DND-41 (cell line): ENCODE measurements around the gene ALG1.

Experiments
- ATAC-seq: fragments of 200-7000 bp; cut with Tn5 transposase; 3 replicates; pipeline ENCODE4 v1.9.1; 2021; ENCODE audit warnings: low read depth; ENCODE audit not compliant: insufficient read depth
- DNase-seq: peaks from one replicate; pipeline ENCODE4 v3.0.0-alpha.2; 2020
- H2AFZ ChIP-seq: 2 replicates; pipeline ENCODE4 v1.6.0; 2012; ENCODE audit warnings: low read depth, low read length
- H3K27ac ChIP-seq: 2 replicates; pipeline ENCODE4 v1.5.1; 2012; ENCODE audit warnings: low read length, inconsistent platforms
- H3K27me3 ChIP-seq: fragments of 200-600 bp; sonication (generic); 2 replicates; pipeline ENCODE4 v1.6.0; 2012; ENCODE audit warnings: low read length, mild to moderate bottlenecking, inconsistent platforms; ENCODE audit not compliant: insufficient read depth, poor library complexity
- H3K36me3 ChIP-seq: 2 replicates; pipeline ENCODE4 v1.5.1; 2012; ENCODE audit warnings: low read length, inconsistent platforms; ENCODE audit not compliant: insufficient read depth
- H3K4me1 ChIP-seq: 2 replicates; pipeline ENCODE4 v1.5.1; 2012; ENCODE audit warnings: mild to moderate bottlenecking, low read length; ENCODE audit not compliant: insufficient read depth
- H3K4me2 ChIP-seq: 2 replicates; pipeline ENCODE4 v1.6.0; 2012; ENCODE audit warnings: mild to moderate bottlenecking, moderate library complexity, low read length, inconsistent platforms; ENCODE audit not compliant: insufficient read depth
- H3K4me3 ChIP-seq, 2 experiments: fragments of 200-600 bp in 1 of 2; shearing (Covaris generic) in 1 of 2; 2 replicates each; pipeline ENCODE4 v1.5.1; 2012 to 2016; ENCODE audit warnings: inconsistent platforms in 2 of 2, low read length in 2 of 2, mild to moderate bottlenecking in 2 of 2, low read depth in 1 of 2, moderate library complexity in 1 of 2
- H3K79me2 ChIP-seq: 2 replicates; pipeline ENCODE4 v1.6.0; 2012; ENCODE audit warnings: low read length, inconsistent platforms; ENCODE audit not compliant: insufficient read depth
- H3K9ac ChIP-seq: 2 replicates; pipeline ENCODE4 v1.6.0; 2012; ENCODE audit warnings: low read depth, mild to moderate bottlenecking, inconsistent platforms, low read length, moderate library complexity
- H3K9me3 ChIP-seq: 2 replicates; pipeline ENCODE4 v1.5.1; 2012; ENCODE audit warnings: low read length, moderate library complexity, mild to moderate bottlenecking, inconsistent platforms; ENCODE audit not compliant: insufficient read depth, severe bottlenecking
- H4K20me1 ChIP-seq: 2 replicates; pipeline ENCODE4 v1.6.0; 2012; ENCODE audit warnings: low read length; ENCODE audit not compliant: insufficient read depth
- CTCF ChIP-seq: IDR thresholded peaks from 2 replicates; pipeline ENCODE4 v1.5.1; 2012; ENCODE audit warnings: borderline replicate concordance, low read length, moderate library complexity, mild to moderate bottlenecking; ENCODE audit not compliant: poor library complexity, severe bottlenecking; ENCODE audit errors: extremely low read depth
- EZH2 ChIP-seq: IDR thresholded peaks from 3 replicates; pipeline ENCODE4 v1.6.1; 2012; ENCODE audit warnings: borderline replicate concordance, low read depth, mild to moderate bottlenecking, moderate library complexity, low read length, inconsistent platforms; ENCODE audit not compliant: severe bottlenecking

ALG1 gene

GRCh38 chr16:5027575-5028235, 43.9 kb upstream of the ALG1 start:
- TF ChIP-seq CTCF (no peak), EZH2 (no peak)
- no peak overlapping the region for H2AFZ ChIP-seq
- H3K9me3 ChIP-seq = no peaks in the 10 kb centered on the region
- no peaks in the 10 kb centered on the region for H4K20me1 ChIP-seq
- no peak overlapping the region for H3K27ac ChIP-seq
- no peak overlapping the region for H3K4me3 ChIP-seq
- no peak for DNase-seq
- H3K36me3 ChIP-seq = no peaks in the 10 kb centered on the region
- H3K4me2 ChIP-seq = no peak overlapping the region
- no peak for ATAC-seq
- H3K27me3 ChIP-seq = no peaks in the 10 kb centered on the region
- no peak overlapping the region for H3K9ac ChIP-seq
- no peaks in the 10 kb centered on the region for H3K79me2 ChIP-seq
- H3K4me1 ChIP-seq = peaks cover 6% of the 10 kb centered on the region

- H3K4me2 ChIP-seq = no peak overlapping the region
- DNase-seq (no peak), ATAC-seq (no peak)
- no peak overlapping the region for H3K27ac ChIP-seq
- peaks cover 17% of the 10 kb centered on the region for H3K4me1 ChIP-seq
- no peak for TF ChIP-seq EZH2
- no peaks in the 10 kb centered on the region for H3K9me3 ChIP-seq
- no peak overlapping the region for H2AFZ ChIP-seq
- no peaks in the 10 kb centered on the region for H3K79me2 ChIP-seq
- no peak overlapping the region for H3K4me3 ChIP-seq
- no peaks in the 10 kb centered on the region for H4K20me1 ChIP-seq
- H3K27me3 ChIP-seq = no peaks in the 10 kb centered on the region
- no peaks in the 10 kb centered on the region for H3K36me3 ChIP-seq
- no peak overlapping the region for H3K9ac ChIP-seq
Measured at GRCh38 chr16:5028950-5029475, 42.6 kb upstream of the ALG1 start.

- no peak overlapping the region for H3K4me2 ChIP-seq
- H3K79me2 ChIP-seq = no peaks in the 10 kb centered on the region
- H2AFZ ChIP-seq = no peak overlapping the region
- no peaks in the 10 kb centered on the region for H3K9me3 ChIP-seq
- ATAC-seq (no peak), DNase-seq (no peak)
- H3K27ac ChIP-seq = no peak overlapping the region
- H3K27me3 ChIP-seq = no peaks in the 10 kb centered on the region
- no peak for TF ChIP-seq CTCF
- TF ChIP-seq EZH2 = no peak
- no peak overlapping the region for H3K9ac ChIP-seq
- H3K36me3 ChIP-seq = no peaks in the 10 kb centered on the region
- H4K20me1 ChIP-seq = no peaks in the 10 kb centered on the region
- peaks cover 25% of the 10 kb centered on the region for H3K4me1 ChIP-seq
- H3K4me3 ChIP-seq = no peak overlapping the region
Measured at GRCh38 chr16:5030251-5030870, 41.3 kb upstream of the ALG1 start.

DNA sequence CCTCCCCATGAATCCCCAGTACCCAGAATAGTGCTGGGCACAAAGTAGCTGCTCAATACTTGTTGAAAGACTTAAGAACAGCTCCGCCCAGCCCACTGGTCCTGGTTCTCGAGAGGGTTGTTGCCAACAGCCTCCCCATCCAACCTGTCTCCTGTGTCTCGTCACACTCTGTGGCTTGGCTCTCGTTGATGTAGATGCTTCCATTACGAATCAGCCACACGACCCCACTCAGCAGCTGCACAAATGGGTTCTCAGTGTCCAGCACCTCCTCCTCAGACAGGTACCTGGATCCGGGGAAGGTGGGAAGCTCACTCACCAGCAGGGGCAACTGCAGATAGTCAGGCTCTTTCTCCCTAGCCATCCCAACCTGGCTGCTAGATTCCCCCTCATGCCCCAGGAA, 40.0 kb upstream of the ALG1 start:
- TF ChIP-seq CTCF = no peak
- no peak for TF ChIP-seq EZH2
- Histone ChIP-seq H3K4me3 (no peak overlapping the region), H3K36me3 (no peaks in the 10 kb centered on the region), H2AFZ (no peak overlapping the region), H3K4me2 (no peak overlapping the region), H3K9ac (no peak overlapping the region), H3K9me3 (no peaks in the 10 kb centered on the region), H3K79me2 (no peaks in the 10 kb centered on the region), H4K20me1 (no peaks in the 10 kb centered on the region), H3K27me3 (no peaks in the 10 kb centered on the region), H3K4me1 (peaks cover 25% of the 10 kb centered on the region), H3K27ac (no peak overlapping the region)
- ATAC-seq (no peak), DNase-seq (no peak)
